ENCODE data around the gene AFP. TPM values are rescaled to one million over a fixed set of nuclear protein-coding genes. Genes with fewer than 3 reads are reported as not detected.

AFP gene
- total and polyA plus RNA-seq, 2 of the 13 experiments (the other 11 are each of a cell fraction or from before 2014, with no cell fraction given): 9,434 to 13,105 TPM

- TF ChIP-seq RFXAP (CRISPR knock-in tag; IDR thresholded peaks at IDR 0.05; ENCODE audit: borderline replicate concordance) (peak; percentile 28; the same call in 1 of the 2 replicates), HMGXB4 (CRISPR knock-in tag; IDR thresholded peaks at IDR 0.05; ENCODE audit: borderline replicate concordance in 1 of 2, low read depth in 1 of 2) (0 out of 4 replicates have a peak, but pooled peaks of 1 of the 2 experiments have one; percentile 34), NCOA2 (CRISPR knock-in tag; IDR thresholded peaks at IDR 0.05) (0 out of 2 replicates have a peak, but pooled peaks have one; percentile 16), PREB (CRISPR knock-in tag; IDR thresholded peaks at IDR 0.05) (no peak), ZNF232 (CRISPR knock-in tag; IDR thresholded peaks at IDR 0.05; ENCODE audit: borderline replicate concordance) (0 out of 2 replicates have a peak, but pooled peaks have one; percentile 28), ZNF275 (CRISPR knock-in tag; IDR thresholded peaks at IDR 0.05; ENCODE audit: borderline replicate concordance) (no peak), SRSF4 (IDR thresholded peaks at IDR 0.05; ENCODE audit: low read depth, low read length, poor library complexity, severe bottlenecking) (no peak), ZNF7 (CRISPR knock-in tag; IDR thresholded peaks at IDR 0.05) (no peak), ISL2 (CRISPR knock-in tag; IDR thresholded peaks at IDR 0.05) (0 out of 2 replicates have a peak, but pooled peaks have one; percentile 17), NR0B2 (CRISPR knock-in tag; IDR thresholded peaks at IDR 0.05) (no peak), HES4 (CRISPR knock-in tag; IDR thresholded peaks at IDR 0.05; ENCODE audit: borderline replicate concordance) (no peak), REST (IDR thresholded peaks at IDR 0.05; ENCODE audit: borderline replicate concordance in 1 of 2, low read depth in 1 of 2, low read length in 2 of 2) (no peak; a peak in 1 of 4 replicates), ZNF260 (CRISPR knock-in tag; IDR thresholded peaks at IDR 0.05; ENCODE audit: borderline replicate concordance, low read depth) (no peak), ZNF597 (CRISPR knock-in tag; IDR thresholded peaks at IDR 0.05) (no peak), ISX (CRISPR knock-in tag; conservative IDR thresholded peaks at IDR 0.05) (0 out of 2 replicates have a peak, but pooled peaks have one; percentile 50)
These were observed 24.1 kb upstream of the AFP start (continued) for GRCh38 chr4:73411731-73412414.
